Measurements from ENCODE around the gene TNP2. TPM values are rescaled to one million over a fixed set of nuclear protein-coding genes. Genes with fewer than 3 reads are reported as not detected.

Gene TNP2
- total RNA-seq, 1 donor from 2014 or later, result not detected

DNA sequence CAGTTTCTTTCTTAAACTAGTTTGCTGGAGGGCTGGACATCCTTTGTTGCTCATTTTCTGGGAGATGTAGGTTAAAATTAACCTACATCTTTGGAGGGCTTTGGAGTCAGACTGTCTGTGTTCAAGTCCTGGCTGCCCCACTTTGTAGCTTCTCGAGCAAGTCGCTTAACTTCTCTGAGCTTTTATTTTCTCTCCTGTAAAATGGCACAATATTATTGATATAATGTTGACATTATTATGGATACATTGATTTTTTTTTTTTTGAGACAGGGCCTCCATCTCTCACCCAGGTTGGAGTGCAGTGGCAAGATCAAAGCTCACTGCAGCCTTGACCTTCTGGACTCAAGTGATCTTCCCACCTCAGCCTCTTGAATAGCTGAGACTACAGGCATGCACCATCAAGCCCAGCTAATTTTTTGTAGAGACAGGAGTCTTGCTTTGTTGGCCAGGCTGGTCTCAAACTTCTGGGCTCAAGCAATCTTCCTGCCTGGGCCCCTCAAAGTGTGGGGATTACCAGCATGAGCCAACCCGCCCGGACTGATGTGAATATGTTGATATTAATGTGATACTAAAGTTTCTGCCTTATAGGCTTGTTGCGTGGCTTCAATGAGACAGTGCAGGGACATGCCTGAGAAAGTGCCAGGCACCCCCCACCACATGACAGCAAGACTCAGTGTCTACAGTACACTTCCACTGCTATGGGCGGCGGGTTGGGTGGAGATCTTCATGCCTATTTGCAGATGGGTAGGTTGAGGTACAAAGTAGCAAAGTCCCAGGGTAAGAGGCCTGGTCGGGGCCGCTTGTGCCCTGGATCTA lies 44.6 kb upstream of the TNP2 start:
- Mint-ChIP-seq H3K36me3 (no peaks in the 10 kb centered on the region), H3K27ac (peak overlapping the region; percentile 93), H3K4me3 (peak overlapping the region; percentile 76), H3K4me1 (ENCODE audit: unreplicated experiment) (peaks cover 23% of the 10 kb centered on the region), H3K27me3 (no peaks in the 10 kb centered on the region), H3K9me3 (no peaks in the 10 kb centered on the region)
- TF ChIP-seq, protein P1, sequence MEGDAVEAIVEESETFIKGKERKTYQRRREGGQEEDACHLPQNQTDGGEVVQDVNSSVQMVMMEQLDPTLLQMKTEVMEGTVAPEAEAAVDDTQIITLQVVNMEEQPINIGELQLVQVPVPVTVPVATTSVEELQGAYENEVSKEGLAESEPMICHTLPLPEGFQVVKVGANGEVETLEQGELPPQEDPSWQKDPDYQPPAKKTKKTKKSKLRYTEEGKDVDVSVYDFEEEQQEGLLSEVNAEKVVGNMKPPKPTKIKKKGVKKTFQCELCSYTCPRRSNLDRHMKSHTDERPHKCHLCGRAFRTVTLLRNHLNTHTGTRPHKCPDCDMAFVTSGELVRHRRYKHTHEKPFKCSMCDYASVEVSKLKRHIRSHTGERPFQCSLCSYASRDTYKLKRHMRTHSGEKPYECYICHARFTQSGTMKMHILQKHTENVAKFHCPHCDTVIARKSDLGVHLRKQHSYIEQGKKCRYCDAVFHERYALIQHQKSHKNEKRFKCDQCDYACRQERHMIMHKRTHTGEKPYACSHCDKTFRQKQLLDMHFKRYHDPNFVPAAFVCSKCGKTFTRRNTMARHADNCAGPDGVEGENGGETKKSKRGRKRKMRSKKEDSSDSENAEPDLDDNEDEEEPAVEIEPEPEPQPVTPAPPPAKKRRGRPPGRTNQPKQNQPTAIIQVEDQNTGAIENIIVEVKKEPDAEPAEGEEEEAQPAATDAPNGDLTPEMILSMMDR (conservative IDR thresholded peaks at IDR 0.05), result no peak
- DNase-seq (ENCODE audit: extremely low spot score, unreplicated experiment), result no peak

DNA sequence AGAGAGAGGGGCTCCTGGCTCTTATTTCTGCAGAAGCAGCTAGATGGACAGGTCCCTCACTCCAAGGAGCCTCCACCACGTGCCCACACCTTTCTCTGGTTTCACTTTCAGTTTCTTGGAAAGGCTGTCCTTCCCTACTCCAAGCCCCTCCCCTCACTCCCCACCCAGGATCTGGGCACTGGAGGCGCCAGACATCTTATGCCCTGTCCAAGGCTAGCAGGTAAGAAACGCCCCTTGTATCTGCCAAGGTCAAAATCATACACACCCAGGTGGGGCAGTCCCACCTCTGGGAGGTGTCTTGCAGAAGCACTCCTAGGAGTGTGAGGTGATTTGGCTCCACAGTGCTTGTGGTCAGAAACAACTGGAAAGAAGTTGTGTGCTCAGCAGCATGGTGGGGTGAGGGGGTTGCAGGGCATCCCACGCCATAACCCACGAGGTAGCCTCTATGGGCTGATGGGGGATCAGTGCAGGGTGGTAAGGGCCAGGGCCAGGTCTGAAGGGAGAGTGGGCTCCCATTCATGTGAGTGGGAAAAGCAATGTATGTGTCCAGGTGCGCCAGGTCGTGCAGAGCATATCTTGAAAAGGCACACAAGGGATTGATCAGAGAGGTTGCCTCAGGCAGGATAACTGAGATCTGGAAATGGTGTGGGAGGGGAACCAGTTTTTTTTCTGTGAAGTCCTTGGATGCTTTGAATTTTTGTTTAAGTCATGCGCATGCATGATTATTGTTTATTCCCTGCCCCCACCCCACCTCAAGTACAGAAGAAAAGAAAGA lies 43.8 kb upstream of the TNP2 start:
- H3K9me3 Mint-ChIP-seq, result no peaks in the 10 kb centered on the region
- peak overlapping the region; percentile 93 for H3K27ac Mint-ChIP-seq
- peaks cover 23% of the 10 kb centered on the region for H3K4me1 Mint-ChIP-seq (ENCODE audit: unreplicated experiment)
- H3K27me3 Mint-ChIP-seq, result no peaks in the 10 kb centered on the region
- TF ChIP-seq, protein P1 (conservative IDR thresholded peaks at IDR 0.05), result no peak
- H3K4me3 Mint-ChIP-seq, result peak overlapping the region; percentile 76
- no peaks in the 10 kb centered on the region for H3K36me3 Mint-ChIP-seq
- no peak for DNase-seq (ENCODE audit: extremely low spot score, unreplicated experiment)

DNA sequence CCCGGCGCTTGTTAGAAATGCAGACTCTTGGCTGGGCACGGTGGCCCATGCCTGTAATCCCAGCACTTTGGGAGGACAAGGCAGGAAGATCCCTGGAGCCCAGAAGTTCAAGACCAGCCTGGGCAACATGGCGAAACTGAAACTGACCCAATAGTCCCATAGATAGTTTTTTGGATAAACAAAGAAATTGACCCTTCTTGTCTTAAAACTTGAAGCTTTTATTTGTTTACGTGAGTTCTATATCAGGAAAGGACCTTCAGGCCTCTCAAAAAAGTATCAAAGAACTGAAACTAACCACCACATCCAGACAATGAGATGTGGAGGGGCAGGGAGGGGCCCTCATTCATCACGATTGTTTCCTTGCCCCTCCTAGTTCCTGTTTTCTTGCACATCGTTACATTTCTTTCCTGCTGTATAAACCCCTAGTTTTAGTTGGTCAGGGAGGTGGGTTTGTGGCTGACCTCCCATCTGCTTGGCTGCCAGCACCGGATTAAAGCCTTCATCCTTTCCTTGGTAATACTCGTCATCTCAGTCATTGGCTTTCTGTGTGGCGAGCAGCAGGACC lies 42.0 kb upstream of the TNP2 start:
- H3K27ac Mint-ChIP-seq, result no peak overlapping the region
- TF ChIP-seq, protein P1 (conservative IDR thresholded peaks at IDR 0.05), result no peak
- no peaks in the 10 kb centered on the region for H3K27me3 Mint-ChIP-seq
- H3K4me3 Mint-ChIP-seq, result no peak overlapping the region
- no peaks in the 10 kb centered on the region for H3K36me3 Mint-ChIP-seq
- no peaks in the 10 kb centered on the region for H3K9me3 Mint-ChIP-seq
- no peak for DNase-seq (ENCODE audit: extremely low spot score, unreplicated experiment)
- H3K4me1 Mint-ChIP-seq (ENCODE audit: unreplicated experiment), result peaks cover 20% of the 10 kb centered on the region

DNA sequence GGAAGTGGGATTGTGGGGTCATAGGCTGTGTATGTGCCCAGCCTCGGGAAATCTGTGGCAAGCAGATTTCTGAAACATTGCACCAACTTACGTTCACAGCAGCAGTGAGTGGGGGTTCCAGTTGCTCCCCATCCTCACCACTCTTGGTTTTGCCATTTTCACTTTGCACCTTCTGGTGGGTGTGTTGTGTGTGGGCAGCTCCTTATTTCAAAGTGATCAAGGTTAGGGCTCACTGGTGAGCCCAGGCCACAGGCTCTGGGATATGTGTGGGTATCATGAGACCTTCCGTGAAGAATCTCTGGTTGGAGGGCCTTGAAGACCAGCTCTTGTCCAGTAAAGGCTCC lies 41.5 kb upstream of the TNP2 start:
- H3K36me3 Mint-ChIP-seq, result no peaks in the 10 kb centered on the region
- no peak overlapping the region for H3K27ac Mint-ChIP-seq
- no peak overlapping the region for H3K4me3 Mint-ChIP-seq
- no peaks in the 10 kb centered on the region for H3K9me3 Mint-ChIP-seq
- TF ChIP-seq, protein P1 (conservative IDR thresholded peaks at IDR 0.05), result no peak
- no peak for DNase-seq (ENCODE audit: extremely low spot score, unreplicated experiment)
- no peaks in the 10 kb centered on the region for H3K27me3 Mint-ChIP-seq
- peaks cover 17% of the 10 kb centered on the region for H3K4me1 Mint-ChIP-seq (ENCODE audit: unreplicated experiment)

DNA sequence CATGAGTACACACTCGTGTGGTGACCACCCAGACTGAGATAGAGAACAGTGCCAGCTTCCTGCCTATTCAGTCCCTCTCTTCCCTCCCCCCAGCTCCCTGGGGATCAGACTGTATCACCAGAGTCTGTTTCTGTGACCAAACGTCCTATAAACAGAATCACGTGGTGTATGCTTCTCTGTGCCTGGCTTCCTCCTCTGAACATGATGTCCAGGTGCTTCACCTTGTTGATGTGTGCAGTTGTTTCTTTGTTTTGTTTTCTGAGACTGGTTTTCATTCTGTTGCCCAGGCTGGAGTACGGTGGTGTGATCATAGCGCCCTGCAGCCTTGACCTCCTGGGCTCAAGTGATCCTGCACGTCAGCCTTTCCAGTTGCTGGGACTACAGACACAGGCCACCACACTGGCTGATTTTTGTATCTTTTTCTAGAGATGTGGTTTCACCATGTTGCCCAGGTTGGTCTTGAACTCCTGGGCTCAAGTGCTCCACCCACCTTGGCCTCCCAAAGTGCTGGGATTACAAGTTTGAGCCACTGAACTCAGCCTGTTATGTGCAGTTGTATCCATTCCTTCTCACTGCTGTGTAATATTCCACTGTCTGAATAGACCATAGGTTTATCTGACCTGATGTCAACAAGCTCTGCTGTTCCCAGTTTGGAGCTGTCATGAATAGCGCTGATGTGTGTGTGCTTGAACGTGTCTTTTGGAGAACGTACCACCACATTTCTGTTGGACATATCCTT lies 40.9 kb upstream of the TNP2 start:
- Mint-ChIP-seq H3K36me3 (no peaks in the 10 kb centered on the region), H3K4me3 (no peak overlapping the region), H3K4me1 (ENCODE audit: unreplicated experiment) (peaks cover 17% of the 10 kb centered on the region), H3K27ac (no peak overlapping the region), H3K27me3 (no peaks in the 10 kb centered on the region), H3K9me3 (no peaks in the 10 kb centered on the region)
- DNase-seq (ENCODE audit: extremely low spot score, unreplicated experiment), result no peak
- TF ChIP-seq, protein P1 (conservative IDR thresholded peaks at IDR 0.05), result no peak
